ENCODE results near the gene CENPW.

DNA sequence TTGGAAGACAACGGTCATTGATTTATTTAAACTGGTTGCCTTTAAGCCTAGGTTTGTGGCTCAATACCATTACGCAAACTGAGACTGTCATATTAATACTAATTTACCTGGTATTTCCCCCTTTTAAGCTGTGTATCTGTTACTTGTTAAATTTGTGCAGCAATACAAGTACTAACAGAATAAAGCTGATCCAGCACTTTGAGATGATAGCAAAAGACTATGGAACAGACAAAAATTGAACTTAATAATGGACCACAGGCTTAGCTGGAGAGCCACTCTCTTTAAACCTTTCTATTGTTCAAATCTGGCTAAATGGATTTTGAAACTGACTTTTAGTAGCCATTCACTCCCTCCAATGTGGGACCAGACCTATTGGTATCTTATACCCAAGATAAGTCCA, 6.2 kb upstream of the CENPW start:
- TF ChIP-seq, protein P1, sequence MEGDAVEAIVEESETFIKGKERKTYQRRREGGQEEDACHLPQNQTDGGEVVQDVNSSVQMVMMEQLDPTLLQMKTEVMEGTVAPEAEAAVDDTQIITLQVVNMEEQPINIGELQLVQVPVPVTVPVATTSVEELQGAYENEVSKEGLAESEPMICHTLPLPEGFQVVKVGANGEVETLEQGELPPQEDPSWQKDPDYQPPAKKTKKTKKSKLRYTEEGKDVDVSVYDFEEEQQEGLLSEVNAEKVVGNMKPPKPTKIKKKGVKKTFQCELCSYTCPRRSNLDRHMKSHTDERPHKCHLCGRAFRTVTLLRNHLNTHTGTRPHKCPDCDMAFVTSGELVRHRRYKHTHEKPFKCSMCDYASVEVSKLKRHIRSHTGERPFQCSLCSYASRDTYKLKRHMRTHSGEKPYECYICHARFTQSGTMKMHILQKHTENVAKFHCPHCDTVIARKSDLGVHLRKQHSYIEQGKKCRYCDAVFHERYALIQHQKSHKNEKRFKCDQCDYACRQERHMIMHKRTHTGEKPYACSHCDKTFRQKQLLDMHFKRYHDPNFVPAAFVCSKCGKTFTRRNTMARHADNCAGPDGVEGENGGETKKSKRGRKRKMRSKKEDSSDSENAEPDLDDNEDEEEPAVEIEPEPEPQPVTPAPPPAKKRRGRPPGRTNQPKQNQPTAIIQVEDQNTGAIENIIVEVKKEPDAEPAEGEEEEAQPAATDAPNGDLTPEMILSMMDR (optimal IDR thresholded peaks at IDR 0.05 in 1 of 3, IDR thresholded peaks at IDR 0.05 in 1 of 3, conservative IDR thresholded peaks at IDR 0.05 in 1 of 3; ENCODE audit: extremely low read depth in 1 of 3, insufficient read depth in 2 of 3, low read length in 3 of 3) = no peak
- no peak for TF ChIP-seq EZH2 (IDR thresholded peaks at IDR 0.05; ENCODE audit: low read length)

Measured in keratinocyte (primary cell).